HEK293 (cell line): ENCODE measurements around the gene PKN1.
A peak's percentile ranks its signal among the peaks of the same experiment; 100 is the strongest.

Experiments
- MZF1 ChIP-seq: fragments of 450-650 bp; formaldehyde crosslinking; IDR thresholded peaks from 2 replicates; pipeline ENCODE4 v1.5.1; 2017; ENCODE audit warnings: missing biosample characterization, missing genetic modification characterization, borderline replicate concordance
- PATZ1 ChIP-seq: fragments of 450-650 bp; formaldehyde crosslinking; IDR thresholded peaks from 2 replicates; pipeline ENCODE4 v1.5.1; 2016; ENCODE audit warnings: missing biosample characterization, missing genetic modification characterization
- PRDM6 ChIP-seq: fragments of 450-650 bp; formaldehyde crosslinking; IDR thresholded peaks from 2 replicates; pipeline ENCODE4 v1.5.1; 2017; ENCODE audit warnings: missing biosample characterization, missing genetic modification characterization
- SCRT2 ChIP-seq: fragments of 450-650 bp; formaldehyde crosslinking; IDR thresholded peaks from 2 replicates; pipeline ENCODE4 v1.5.1; 2016; ENCODE audit warnings: missing biosample characterization, missing genetic modification characterization
- ZFP37 ChIP-seq: fragments of 450-650 bp; formaldehyde crosslinking; IDR thresholded peaks from 2 replicates; pipeline ENCODE4 v1.5.1; 2016; ENCODE audit warnings: missing biosample characterization, missing genetic modification characterization
- ZFP69B ChIP-seq: fragments of 450-650 bp; formaldehyde crosslinking; IDR thresholded peaks from 2 replicates; pipeline ENCODE4 v1.5.1; 2016; ENCODE audit warnings: missing biosample characterization, missing genetic modification characterization
- ZNF112 ChIP-seq: fragments of 450-650 bp; formaldehyde crosslinking; IDR thresholded peaks from 2 replicates; pipeline ENCODE4 v1.5.0; 2017; ENCODE audit warnings: missing biosample characterization, missing genetic modification characterization
- ZNF146 ChIP-seq: fragments of 450-650 bp; formaldehyde crosslinking; IDR thresholded peaks from 2 replicates; pipeline ENCODE4 v1.5.1; 2016; ENCODE audit warnings: missing biosample characterization, missing genetic modification characterization
- ZNF174 ChIP-seq: fragments of 450-650 bp; formaldehyde crosslinking; IDR thresholded peaks from 2 replicates; pipeline ENCODE4 v1.5.0; 2017; ENCODE audit warnings: missing biosample characterization, mild to moderate bottlenecking, missing genetic modification characterization
- ZNF211 ChIP-seq: fragments of 450-650 bp; formaldehyde crosslinking; IDR thresholded peaks from 2 replicates; pipeline ENCODE4 v1.5.1; 2016; ENCODE audit warnings: low read depth, missing biosample characterization, missing genetic modification characterization
- ZNF223 ChIP-seq: fragments of 450-650 bp; formaldehyde crosslinking; IDR thresholded peaks from 2 replicates; pipeline ENCODE4 v1.5.1; 2016; ENCODE audit warnings: missing biosample characterization, missing genetic modification characterization
- ZNF350 ChIP-seq: fragments of 450-650 bp; formaldehyde crosslinking; IDR thresholded peaks from 2 replicates; pipeline ENCODE4 v1.5.0; 2017; ENCODE audit warnings: missing biosample characterization, mild to moderate bottlenecking, missing genetic modification characterization
- ZNF366 ChIP-seq: fragments of 450-650 bp; formaldehyde crosslinking; conservative IDR thresholded peaks from 2 replicates; pipeline ENCODE4 v1.5.1; 2016; ENCODE audit warnings: missing biosample characterization, missing genetic modification characterization
- ZNF37A ChIP-seq: fragments of 450-650 bp; IDR thresholded peaks from 2 replicates; pipeline ENCODE4 v1.5.1; 2018; ENCODE audit warnings: missing biosample characterization, missing genetic modification characterization
- ZNF423 ChIP-seq: fragments of 450-650 bp; formaldehyde crosslinking; IDR thresholded peaks from 2 replicates; pipeline ENCODE4 v1.5.1; 2016; ENCODE audit warnings: missing biosample characterization, missing genetic modification characterization
- ZNF585B ChIP-seq: fragments of 450-650 bp; formaldehyde crosslinking; IDR thresholded peaks from 2 replicates; pipeline ENCODE4 v1.5.1; 2016; ENCODE audit warnings: missing biosample characterization, missing genetic modification characterization
- ZNF623 ChIP-seq: fragments of 450-650 bp; formaldehyde crosslinking; IDR thresholded peaks from 2 replicates; pipeline ENCODE4 v1.5.1; 2016; ENCODE audit warnings: missing biosample characterization, missing genetic modification characterization
- ZNF629 ChIP-seq: fragments of 450-650 bp; formaldehyde crosslinking; IDR thresholded peaks from 2 replicates; pipeline ENCODE4 v1.5.1; 2017; ENCODE audit warnings: missing biosample characterization, missing genetic modification characterization
- ZNF747 ChIP-seq: fragments of 450-650 bp; formaldehyde crosslinking; IDR thresholded peaks from 2 replicates; pipeline ENCODE4 v1.5.1; 2016; ENCODE audit warnings: missing biosample characterization, missing genetic modification characterization
- ZNF791 ChIP-seq: fragments of 450-650 bp; formaldehyde crosslinking; IDR thresholded peaks from 2 replicates; pipeline ENCODE4 v1.5.1; 2016; ENCODE audit warnings: missing biosample characterization, missing genetic modification characterization
- TF ChIP-seq, protein P1 (sequence below): fragments of 450-650 bp; formaldehyde crosslinking; IDR thresholded peaks from 2 replicates; pipeline ENCODE4 v1.5.0; 2017; ENCODE audit warnings: missing biosample characterization, missing genetic modification characterization, borderline replicate concordance
- TF ChIP-seq, protein P2 (sequence below): fragments of 450-650 bp; formaldehyde crosslinking; IDR thresholded peaks from 2 replicates; pipeline ENCODE4 v1.5.1; 2016; ENCODE audit warnings: missing biosample characterization, missing genetic modification characterization, low read depth
- TF ChIP-seq, protein P3 (sequence below): fragments of 450-650 bp; IDR thresholded peaks from 2 replicates; pipeline ENCODE4 v1.5.1; 2018; ENCODE audit warnings: missing biosample characterization, mild to moderate bottlenecking, missing genetic modification characterization
- TF ChIP-seq, protein P4 (sequence below): fragments of 450-650 bp; formaldehyde crosslinking; IDR thresholded peaks from 2 replicates; pipeline ENCODE4 v1.5.1; 2016; ENCODE audit warnings: missing biosample characterization, missing genetic modification characterization
- TF ChIP-seq, protein P5 (sequence below): fragments of 450-650 bp; formaldehyde crosslinking; IDR thresholded peaks from 2 replicates; pipeline ENCODE4 v1.5.1; 2016; ENCODE audit warnings: missing biosample characterization, missing genetic modification characterization

Gene PKN1

DNA sequence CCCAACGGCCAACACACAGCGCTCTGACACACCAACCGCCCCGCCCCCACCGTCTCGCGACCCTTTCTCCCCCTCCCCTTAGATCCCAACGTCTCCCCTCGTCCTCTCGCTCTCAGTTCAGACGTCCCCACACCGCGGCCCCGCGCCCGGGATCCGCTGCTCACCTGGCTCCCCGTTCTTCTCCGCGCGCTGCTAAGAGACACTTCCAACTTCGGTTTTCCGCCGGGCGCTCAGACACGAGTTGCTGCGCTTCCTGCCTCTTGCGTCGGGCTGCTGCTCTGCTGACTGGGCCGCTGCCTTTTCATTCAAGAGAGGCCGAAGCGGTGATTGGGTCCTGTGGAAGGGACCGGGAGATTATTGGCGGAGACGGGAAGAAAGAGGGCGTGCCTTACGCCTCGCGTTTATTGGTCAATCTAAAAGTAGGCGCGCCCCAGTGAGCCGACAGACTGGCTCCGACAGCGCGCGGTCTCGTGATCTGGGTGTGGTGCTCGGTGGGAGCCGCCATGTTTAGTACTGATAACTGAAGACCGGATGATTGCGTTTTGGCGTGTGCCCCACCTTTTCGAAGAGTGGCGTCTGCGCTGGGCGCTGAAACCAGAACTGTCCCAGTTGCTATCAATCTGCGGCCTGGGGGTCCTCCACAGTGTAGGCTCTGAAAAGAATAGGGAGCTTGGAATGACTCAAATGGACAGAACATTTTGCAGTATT is 13.8 kb upstream of the PKN1 start, which contains the start of gene DDX39A (continued):
- TF ChIP-seq, protein P1, sequence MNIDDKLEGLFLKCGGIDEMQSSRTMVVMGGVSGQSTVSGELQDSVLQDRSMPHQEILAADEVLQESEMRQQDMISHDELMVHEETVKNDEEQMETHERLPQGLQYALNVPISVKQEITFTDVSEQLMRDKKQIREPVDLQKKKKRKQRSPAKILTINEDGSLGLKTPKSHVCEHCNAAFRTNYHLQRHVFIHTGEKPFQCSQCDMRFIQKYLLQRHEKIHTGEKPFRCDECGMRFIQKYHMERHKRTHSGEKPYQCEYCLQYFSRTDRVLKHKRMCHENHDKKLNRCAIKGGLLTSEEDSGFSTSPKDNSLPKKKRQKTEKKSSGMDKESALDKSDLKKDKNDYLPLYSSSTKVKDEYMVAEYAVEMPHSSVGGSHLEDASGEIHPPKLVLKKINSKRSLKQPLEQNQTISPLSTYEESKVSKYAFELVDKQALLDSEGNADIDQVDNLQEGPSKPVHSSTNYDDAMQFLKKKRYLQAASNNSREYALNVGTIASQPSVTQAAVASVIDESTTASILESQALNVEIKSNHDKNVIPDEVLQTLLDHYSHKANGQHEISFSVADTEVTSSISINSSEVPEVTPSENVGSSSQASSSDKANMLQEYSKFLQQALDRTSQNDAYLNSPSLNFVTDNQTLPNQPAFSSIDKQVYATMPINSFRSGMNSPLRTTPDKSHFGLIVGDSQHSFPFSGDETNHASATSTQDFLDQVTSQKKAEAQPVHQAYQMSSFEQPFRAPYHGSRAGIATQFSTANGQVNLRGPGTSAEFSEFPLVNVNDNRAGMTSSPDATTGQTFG (tag by site-specific recombination), result no peak
- TF ChIP-seq ZNF146, result no peak
- TF ChIP-seq ZFP37 (tag by site-specific recombination), result no peak
- TF ChIP-seq ZNF366 (tag by site-specific recombination), result no peak
- TF ChIP-seq, protein P2, sequence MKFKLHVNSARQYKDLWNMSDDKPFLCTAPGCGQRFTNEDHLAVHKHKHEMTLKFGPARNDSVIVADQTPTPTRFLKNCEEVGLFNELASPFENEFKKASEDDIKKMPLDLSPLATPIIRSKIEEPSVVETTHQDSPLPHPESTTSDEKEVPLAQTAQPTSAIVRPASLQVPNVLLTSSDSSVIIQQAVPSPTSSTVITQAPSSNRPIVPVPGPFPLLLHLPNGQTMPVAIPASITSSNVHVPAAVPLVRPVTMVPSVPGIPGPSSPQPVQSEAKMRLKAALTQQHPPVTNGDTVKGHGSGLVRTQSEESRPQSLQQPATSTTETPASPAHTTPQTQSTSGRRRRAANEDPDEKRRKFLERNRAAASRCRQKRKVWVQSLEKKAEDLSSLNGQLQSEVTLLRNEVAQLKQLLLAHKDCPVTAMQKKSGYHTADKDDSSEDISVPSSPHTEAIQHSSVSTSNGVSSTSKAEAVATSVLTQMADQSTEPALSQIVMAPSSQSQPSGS (tag by site-specific recombination), result no peak
- peak; percentile 100 for TF ChIP-seq SCRT2 (tag by site-specific recombination)
- TF ChIP-seq, protein P3, sequence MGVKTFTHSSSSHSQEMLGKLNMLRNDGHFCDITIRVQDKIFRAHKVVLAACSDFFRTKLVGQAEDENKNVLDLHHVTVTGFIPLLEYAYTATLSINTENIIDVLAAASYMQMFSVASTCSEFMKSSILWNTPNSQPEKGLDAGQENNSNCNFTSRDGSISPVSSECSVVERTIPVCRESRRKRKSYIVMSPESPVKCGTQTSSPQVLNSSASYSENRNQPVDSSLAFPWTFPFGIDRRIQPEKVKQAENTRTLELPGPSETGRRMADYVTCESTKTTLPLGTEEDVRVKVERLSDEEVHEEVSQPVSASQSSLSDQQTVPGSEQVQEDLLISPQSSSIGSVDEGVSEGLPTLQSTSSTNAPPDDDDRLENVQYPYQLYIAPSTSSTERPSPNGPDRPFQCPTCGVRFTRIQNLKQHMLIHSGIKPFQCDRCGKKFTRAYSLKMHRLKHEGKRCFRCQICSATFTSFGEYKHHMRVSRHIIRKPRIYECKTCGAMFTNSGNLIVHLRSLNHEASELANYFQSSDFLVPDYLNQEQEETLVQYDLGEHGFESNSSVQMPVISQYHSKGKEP (tag by site-specific recombination), result no peak
- peak; percentile 47; the same call in 1 of the 2 replicates for TF ChIP-seq PATZ1 (tag by site-specific recombination)
- no peak for TF ChIP-seq ZNF423
- TF ChIP-seq, protein P4, sequence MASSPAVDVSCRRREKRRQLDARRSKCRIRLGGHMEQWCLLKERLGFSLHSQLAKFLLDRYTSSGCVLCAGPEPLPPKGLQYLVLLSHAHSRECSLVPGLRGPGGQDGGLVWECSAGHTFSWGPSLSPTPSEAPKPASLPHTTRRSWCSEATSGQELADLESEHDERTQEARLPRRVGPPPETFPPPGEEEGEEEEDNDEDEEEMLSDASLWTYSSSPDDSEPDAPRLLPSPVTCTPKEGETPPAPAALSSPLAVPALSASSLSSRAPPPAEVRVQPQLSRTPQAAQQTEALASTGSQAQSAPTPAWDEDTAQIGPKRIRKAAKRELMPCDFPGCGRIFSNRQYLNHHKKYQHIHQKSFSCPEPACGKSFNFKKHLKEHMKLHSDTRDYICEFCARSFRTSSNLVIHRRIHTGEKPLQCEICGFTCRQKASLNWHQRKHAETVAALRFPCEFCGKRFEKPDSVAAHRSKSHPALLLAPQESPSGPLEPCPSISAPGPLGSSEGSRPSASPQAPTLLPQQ (tag by site-specific recombination), result peak; percentile 10; the same call in 1 of the 2 replicates
- TF ChIP-seq ZNF623 (tag by site-specific recombination), result no peak
- no peak for TF ChIP-seq ZNF174
- no peak for TF ChIP-seq PRDM6 (tag by site-specific recombination)
- TF ChIP-seq MZF1 (tag by site-specific recombination), result no peak
- TF ChIP-seq ZNF211, result no peak
- TF ChIP-seq ZNF629 (tag by site-specific recombination), result peak; percentile 78
- TF ChIP-seq, protein P5, sequence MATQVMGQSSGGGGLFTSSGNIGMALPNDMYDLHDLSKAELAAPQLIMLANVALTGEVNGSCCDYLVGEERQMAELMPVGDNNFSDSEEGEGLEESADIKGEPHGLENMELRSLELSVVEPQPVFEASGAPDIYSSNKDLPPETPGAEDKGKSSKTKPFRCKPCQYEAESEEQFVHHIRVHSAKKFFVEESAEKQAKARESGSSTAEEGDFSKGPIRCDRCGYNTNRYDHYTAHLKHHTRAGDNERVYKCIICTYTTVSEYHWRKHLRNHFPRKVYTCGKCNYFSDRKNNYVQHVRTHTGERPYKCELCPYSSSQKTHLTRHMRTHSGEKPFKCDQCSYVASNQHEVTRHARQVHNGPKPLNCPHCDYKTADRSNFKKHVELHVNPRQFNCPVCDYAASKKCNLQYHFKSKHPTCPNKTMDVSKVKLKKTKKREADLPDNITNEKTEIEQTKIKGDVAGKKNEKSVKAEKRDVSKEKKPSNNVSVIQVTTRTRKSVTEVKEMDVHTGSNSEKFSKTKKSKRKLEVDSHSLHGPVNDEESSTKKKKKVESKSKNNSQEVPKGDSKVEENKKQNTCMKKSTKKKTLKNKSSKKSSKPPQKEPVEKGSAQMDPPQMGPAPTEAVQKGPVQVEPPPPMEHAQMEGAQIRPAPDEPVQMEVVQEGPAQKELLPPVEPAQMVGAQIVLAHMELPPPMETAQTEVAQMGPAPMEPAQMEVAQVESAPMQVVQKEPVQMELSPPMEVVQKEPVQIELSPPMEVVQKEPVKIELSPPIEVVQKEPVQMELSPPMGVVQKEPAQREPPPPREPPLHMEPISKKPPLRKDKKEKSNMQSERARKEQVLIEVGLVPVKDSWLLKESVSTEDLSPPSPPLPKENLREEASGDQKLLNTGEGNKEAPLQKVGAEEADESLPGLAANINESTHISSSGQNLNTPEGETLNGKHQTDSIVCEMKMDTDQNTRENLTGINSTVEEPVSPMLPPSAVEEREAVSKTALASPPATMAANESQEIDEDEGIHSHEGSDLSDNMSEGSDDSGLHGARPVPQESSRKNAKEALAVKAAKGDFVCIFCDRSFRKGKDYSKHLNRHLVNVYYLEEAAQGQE, result no peak
- no peak for TF ChIP-seq ZNF112 (tag by site-specific recombination)
- TF ChIP-seq ZNF585B, result no peak
- TF ChIP-seq ZNF350 (tag by site-specific recombination), result no peak
- TF ChIP-seq ZNF223 (tag by site-specific recombination), result no peak
- no peak for TF ChIP-seq ZNF791 (tag by site-specific recombination)
- TF ChIP-seq ZFP69B (tag by site-specific recombination), result no peak
- TF ChIP-seq ZNF37A (tag by site-specific recombination), result no peak
- no peak for TF ChIP-seq ZNF747 (tag by site-specific recombination)
